SK-N-SH (cell line): ENCODE measurements around the gene FAM219B. TPM values are rescaled to one million over a fixed set of nuclear protein-coding genes. Genes with fewer than 3 reads are reported as not detected.

ENCODE experiments used
- CTCF ChIA-PET: fragments of 300-600, 350-600 bp; formaldehyde crosslinking; extraction: SDS; loops from one replicate; lab custom pipeline; 2021; lab: Yijun Ruan, JAX
- POLR2A ChIA-PET: fragments of 350-600 bp; sonication (Branson Sonifier 250); formaldehyde crosslinking; extraction: SDS; loops from one replicate; lab custom pipeline; 2020; ENCODE audit warnings: antibody characterized with exemption, inconsistent platforms; lab: Yijun Ruan, JAX
- DNase-seq: peaks from one replicate; pipeline ENCODE4 v3.0.0; 2012
- H2AFZ ChIP-seq: fragments of 200-600 bp; sonication (generic); 2 replicates; pipeline ENCODE4 v1.8.1; 2016; ENCODE audit warnings: antibody characterized with exemption, mild to moderate bottlenecking, low read depth
- H3F3A ChIP-seq: fragments of 200-600 bp; sonication (generic); replicated peaks from 2 replicates; pipeline ENCODE3; 2016; ENCODE audit warnings: antibody characterized with exemption, mild to moderate bottlenecking; ENCODE audit not compliant: insufficient read depth
- H3K27ac ChIP-seq, 2 experiments: fragments of 200-500 bp in 1 of 2; fragments of 200-600 bp in 1 of 2; sonication (Bioruptor generic) in 1 of 2; sonication (generic), shearing (Covaris generic) in 1 of 2; 2 replicates each; pipeline versions ENCODE4 v1.5.1 to v1.6.1; 2014 to 2016; ENCODE audit warnings: low read depth in 2 of 2, inconsistent platforms in 1 of 2, low read length in 1 of 2, mild to moderate bottlenecking in 1 of 2, mixed read lengths in 1 of 2
- H3K27me3 ChIP-seq: fragments of 200-600 bp; sonication (generic), shearing (Covaris generic); 2 replicates; pipeline ENCODE4 v1.6.1; 2016; ENCODE audit warnings: mixed run types; ENCODE audit not compliant: insufficient read depth
- H3K36me3 ChIP-seq, 2 experiments: fragments of 200-500 bp in 1 of 2; fragments of 200-600 bp in 1 of 2; sonication (Bioruptor generic) in 1 of 2; sonication (generic) in 1 of 2; replicated peaks in 1 of 2; 2 replicates each; pipeline versions ENCODE3 to v1.5.1; 2014 to 2016; ENCODE audit warnings: low read length in 1 of 2, mild to moderate bottlenecking in 1 of 2; ENCODE audit not compliant: insufficient read depth in 2 of 2, control insufficient read depth in 1 of 2
- H3K4me1 ChIP-seq, 2 experiments: fragments of 200-500 bp in 1 of 2; fragments of 200-600 bp in 1 of 2; sonication (Bioruptor generic) in 1 of 2; sonication (generic), shearing (Covaris generic) in 1 of 2; 2 replicates each; pipeline versions ENCODE4 v1.5.1 to v1.6.1; 2014 to 2016; ENCODE audit warnings: low read depth in 1 of 2, low read length in 1 of 2, mixed run types in 1 of 2; ENCODE audit not compliant: insufficient read depth in 2 of 2, control insufficient read depth in 1 of 2
- H3K4me2 ChIP-seq: fragments of 200-600 bp; sonication (generic), shearing (Covaris generic); 2 replicates; pipeline ENCODE4 v1.6.1; 2017; ENCODE audit warnings: mixed run types
- H3K4me3 ChIP-seq, 2 experiments: fragments of 200-500 bp in 1 of 2; fragments of 200-600 bp in 1 of 2; sonication (Bioruptor generic) in 1 of 2; sonication (generic), shearing (Covaris generic) in 1 of 2; 2 replicates each; pipeline versions ENCODE4 v1.5.1 to v1.8.1; 2014 to 2016; ENCODE audit warnings: low read depth in 2 of 2, inconsistent platforms in 1 of 2, low read length in 1 of 2, mild to moderate bottlenecking in 1 of 2, mixed read lengths in 1 of 2, moderate library complexity in 1 of 2
- H3K79me2 ChIP-seq: fragments of 200-600 bp; sonication (generic); 2 replicates; pipeline ENCODE4 v1.8.1; 2017; ENCODE audit warnings: mild to moderate bottlenecking; ENCODE audit not compliant: insufficient read depth
- H3K9ac ChIP-seq: fragments of 200-600 bp; sonication (generic); 2 replicates; pipeline ENCODE4 v1.6.1; 2017; ENCODE audit warnings: mixed run types
- H3K9me2 ChIP-seq: fragments of 200-600 bp; sonication (generic); 2 replicates; pipeline ENCODE4 v1.6.1; 2017; ENCODE audit warnings: mixed run types
- H3K9me3 ChIP-seq: fragments of 200-600 bp; sonication (generic); 2 replicates; pipeline ENCODE4 v1.6.1; 2017; ENCODE audit warnings: mixed run types, mild to moderate bottlenecking, moderate library complexity
- H4K20me1 ChIP-seq: fragments of 200-600 bp; sonication (generic); 2 replicates; pipeline ENCODE4 v1.6.1; 2017; ENCODE audit warnings: mild to moderate bottlenecking, mixed run types; ENCODE audit not compliant: insufficient read depth
- CHD2 ChIP-seq: fragments of 150-350 bp; IDR thresholded peaks from 2 replicates; pipeline ENCODE4 v1.6.1; 2018; ENCODE audit warnings: low read length; ENCODE audit not compliant: partially characterized antibody
- ELF1 ChIP-seq: IDR thresholded peaks from 2 replicates; pipeline ENCODE4 v1.4.0; 2012
- EP300 ChIP-seq, 2 experiments: IDR thresholded peaks; 2 replicates each; pipeline versions ENCODE4 v1.4.0 to v1.6.1; 2012; ENCODE audit warnings: borderline replicate concordance in 1 of 2, low read depth in 1 of 2, low read length in 1 of 2
- EZH2phosphoT487 ChIP-seq: fragments of 200-600 bp; sonication (generic); IDR thresholded peaks from 2 replicates; pipeline ENCODE4 v1.6.1; 2017; ENCODE audit warnings: low read depth, mixed run types, mild to moderate bottlenecking, antibody characterized with exemption, moderate library complexity, borderline replicate concordance
- FOSL2 ChIP-seq: IDR thresholded peaks from 2 replicates; pipeline ENCODE4 v1.4.0; 2012; ENCODE audit warnings: low read depth, mild to moderate bottlenecking, moderate library complexity, borderline replicate concordance
- FOXJ3 ChIP-seq: sonication (generic); formaldehyde crosslinking; IDR thresholded peaks from 2 replicates; pipeline ENCODE4 v1.5.1; 2020; ENCODE audit warnings: mild to moderate bottlenecking, missing genetic modification reagents
- JUND ChIP-seq: IDR thresholded peaks from 2 replicates; pipeline ENCODE4 v1.4.0; 2012
- MXI1 ChIP-seq: IDR thresholded peaks from 2 replicates; pipeline ENCODE4 v1.6.1; 2012; ENCODE audit warnings: mild to moderate bottlenecking, low read depth, low read length, improper control_type of control experiment
- RCOR1 ChIP-seq: fragments of 150-350 bp; IDR thresholded peaks from 2 replicates; pipeline ENCODE4 v1.6.1; 2017; ENCODE audit warnings: antibody characterized with exemption, low read length
- RXRA ChIP-seq: IDR thresholded peaks from 2 replicates; pipeline ENCODE4 v1.4.0; 2012; ENCODE audit warnings: low read depth, mild to moderate bottlenecking, borderline replicate concordance
- WGBS: methylation state at CpG from one replicate; pipeline ENCODE4 v1.1.6; 2017; ENCODE audit warnings: low lambda C conversion rate; 5-methylcytosine and 5-hydroxymethylcytosine counted together
- polyA plus RNA-seq, 3 experiments: library from polyadenylated mRNA; depleted of rRNA; stranded (reverse); fragments of >200 nt; gene quantifications; 2 replicates each; pipeline ENCODE4 v1.2.3, GENCODE V29; 2012
- TF ChIP-seq, protein P1 (sequence below): fragments of 150-350 bp; IDR thresholded peaks from 2 replicates; pipeline ENCODE4 v1.6.1; 2017; ENCODE audit warnings: antibody characterized with exemption, low read length, low read depth, borderline replicate concordance
- TF ChIP-seq, protein P2 (sequence below): fragments of 150-350 bp; IDR thresholded peaks from 2 replicates; pipeline ENCODE4 v1.6.1; 2016; ENCODE audit warnings: mild to moderate bottlenecking, low read depth, low read length
- TF ChIP-seq, protein P3 (sequence below): IDR thresholded peaks from 2 replicates; pipeline ENCODE4 v1.4.0; 2012; ENCODE audit warnings: low read depth, borderline replicate concordance
- TF ChIP-seq, protein P4 (sequence below): IDR thresholded peaks from 2 replicates; pipeline ENCODE4 v1.4.0; 2012; ENCODE audit warnings: low read depth, borderline replicate concordance
- TF ChIP-seq, protein P5 (sequence below): IDR thresholded peaks from 2 replicates; pipeline ENCODE4 v1.6.1; 2012; ENCODE audit warnings: mild to moderate bottlenecking, low read depth, low read length, moderate library complexity
- TF ChIP-seq, protein P6 (sequence below): IDR thresholded peaks from 2 replicates; pipeline ENCODE4; 2012
- TF ChIP-seq, protein P7 (sequence below): IDR thresholded peaks from 2 replicates; pipeline ENCODE4 v1.4.0; 2012; ENCODE audit warnings: low read depth

FAM219B gene
- polyA plus RNA-seq, 1 of the 3 experiments (the other 2 are of a cell fraction): 53.0 TPM

DNA sequence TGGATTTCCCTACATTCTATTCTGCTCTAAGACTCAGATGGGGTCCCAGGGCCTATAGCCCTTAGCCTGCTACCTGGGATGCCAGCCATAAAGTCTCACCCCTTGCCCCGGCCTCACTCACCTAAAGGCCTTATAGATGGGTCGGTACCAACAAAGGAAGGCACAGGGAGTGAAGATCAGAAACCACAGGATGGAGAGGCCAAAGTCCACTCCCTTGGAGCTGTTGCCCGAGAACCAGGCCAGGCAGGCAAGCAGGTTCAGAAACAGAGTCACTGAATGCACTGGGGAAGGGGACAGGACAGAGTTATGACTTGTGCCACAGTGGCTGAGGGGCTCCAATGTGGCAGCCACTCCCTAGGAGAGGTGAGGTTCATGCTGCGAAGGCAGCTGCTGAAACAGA is 56.3 kb downstream of the FAM219B start:
- H3K36me3 ChIP-seq: peaks cover 0 to 61% of the 10 kb centered on the region in 2 experiments
- no peak overlapping the region for H2AFZ ChIP-seq
- no peak overlapping the region for H3K9ac ChIP-seq
- 96% methylated on average over 3 of the region's 4 CpGs for WGBS
- no peaks in the 10 kb centered on the region for H3K9me3 ChIP-seq
- no peak overlapping the region for H3K4me2 ChIP-seq
- TF ChIP-seq FOSL2 (no peak), EP300 (IDR thresholded peaks at IDR 0.05; ENCODE audit: borderline replicate concordance in 1 of 2, low read depth in 1 of 2, low read length in 1 of 2) (no peak), MXI1 (no peak), RXRA (no peak), FOXJ3 (CRISPR knock-in tag) (no peak), EZH2phosphoT487 (no peak), JUND (no peak), ELF1 (no peak), CHD2 (no peak), RCOR1 (no peak)
- TF ChIP-seq, protein P1, sequence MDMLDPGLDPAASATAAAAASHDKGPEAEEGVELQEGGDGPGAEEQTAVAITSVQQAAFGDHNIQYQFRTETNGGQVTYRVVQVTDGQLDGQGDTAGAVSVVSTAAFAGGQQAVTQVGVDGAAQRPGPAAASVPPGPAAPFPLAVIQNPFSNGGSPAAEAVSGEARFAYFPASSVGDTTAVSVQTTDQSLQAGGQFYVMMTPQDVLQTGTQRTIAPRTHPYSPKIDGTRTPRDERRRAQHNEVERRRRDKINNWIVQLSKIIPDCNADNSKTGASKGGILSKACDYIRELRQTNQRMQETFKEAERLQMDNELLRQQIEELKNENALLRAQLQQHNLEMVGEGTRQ: no peak
- TF ChIP-seq, protein P2, sequence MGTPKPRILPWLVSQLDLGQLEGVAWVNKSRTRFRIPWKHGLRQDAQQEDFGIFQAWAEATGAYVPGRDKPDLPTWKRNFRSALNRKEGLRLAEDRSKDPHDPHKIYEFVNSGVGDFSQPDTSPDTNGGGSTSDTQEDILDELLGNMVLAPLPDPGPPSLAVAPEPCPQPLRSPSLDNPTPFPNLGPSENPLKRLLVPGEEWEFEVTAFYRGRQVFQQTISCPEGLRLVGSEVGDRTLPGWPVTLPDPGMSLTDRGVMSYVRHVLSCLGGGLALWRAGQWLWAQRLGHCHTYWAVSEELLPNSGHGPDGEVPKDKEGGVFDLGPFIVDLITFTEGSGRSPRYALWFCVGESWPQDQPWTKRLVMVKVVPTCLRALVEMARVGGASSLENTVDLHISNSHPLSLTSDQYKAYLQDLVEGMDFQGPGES: no peak
- TF ChIP-seq, protein P3, sequence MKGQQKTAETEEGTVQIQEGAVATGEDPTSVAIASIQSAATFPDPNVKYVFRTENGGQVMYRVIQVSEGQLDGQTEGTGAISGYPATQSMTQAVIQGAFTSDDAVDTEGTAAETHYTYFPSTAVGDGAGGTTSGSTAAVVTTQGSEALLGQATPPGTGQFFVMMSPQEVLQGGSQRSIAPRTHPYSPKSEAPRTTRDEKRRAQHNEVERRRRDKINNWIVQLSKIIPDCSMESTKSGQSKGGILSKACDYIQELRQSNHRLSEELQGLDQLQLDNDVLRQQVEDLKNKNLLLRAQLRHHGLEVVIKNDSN: no peak
- TF ChIP-seq, protein P4, sequence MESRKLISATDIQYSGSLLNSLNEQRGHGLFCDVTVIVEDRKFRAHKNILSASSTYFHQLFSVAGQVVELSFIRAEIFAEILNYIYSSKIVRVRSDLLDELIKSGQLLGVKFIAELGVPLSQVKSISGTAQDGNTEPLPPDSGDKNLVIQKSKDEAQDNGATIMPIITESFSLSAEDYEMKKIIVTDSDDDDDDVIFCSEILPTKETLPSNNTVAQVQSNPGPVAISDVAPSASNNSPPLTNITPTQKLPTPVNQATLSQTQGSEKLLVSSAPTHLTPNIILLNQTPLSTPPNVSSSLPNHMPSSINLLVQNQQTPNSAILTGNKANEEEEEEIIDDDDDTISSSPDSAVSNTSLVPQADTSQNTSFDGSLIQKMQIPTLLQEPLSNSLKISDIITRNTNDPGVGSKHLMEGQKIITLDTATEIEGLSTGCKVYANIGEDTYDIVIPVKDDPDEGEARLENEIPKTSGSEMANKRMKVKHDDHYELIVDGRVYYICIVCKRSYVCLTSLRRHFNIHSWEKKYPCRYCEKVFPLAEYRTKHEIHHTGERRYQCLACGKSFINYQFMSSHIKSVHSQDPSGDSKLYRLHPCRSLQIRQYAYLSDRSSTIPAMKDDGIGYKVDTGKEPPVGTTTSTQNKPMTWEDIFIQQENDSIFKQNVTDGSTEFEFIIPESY: no peak
- TF ChIP-seq, protein P5, sequence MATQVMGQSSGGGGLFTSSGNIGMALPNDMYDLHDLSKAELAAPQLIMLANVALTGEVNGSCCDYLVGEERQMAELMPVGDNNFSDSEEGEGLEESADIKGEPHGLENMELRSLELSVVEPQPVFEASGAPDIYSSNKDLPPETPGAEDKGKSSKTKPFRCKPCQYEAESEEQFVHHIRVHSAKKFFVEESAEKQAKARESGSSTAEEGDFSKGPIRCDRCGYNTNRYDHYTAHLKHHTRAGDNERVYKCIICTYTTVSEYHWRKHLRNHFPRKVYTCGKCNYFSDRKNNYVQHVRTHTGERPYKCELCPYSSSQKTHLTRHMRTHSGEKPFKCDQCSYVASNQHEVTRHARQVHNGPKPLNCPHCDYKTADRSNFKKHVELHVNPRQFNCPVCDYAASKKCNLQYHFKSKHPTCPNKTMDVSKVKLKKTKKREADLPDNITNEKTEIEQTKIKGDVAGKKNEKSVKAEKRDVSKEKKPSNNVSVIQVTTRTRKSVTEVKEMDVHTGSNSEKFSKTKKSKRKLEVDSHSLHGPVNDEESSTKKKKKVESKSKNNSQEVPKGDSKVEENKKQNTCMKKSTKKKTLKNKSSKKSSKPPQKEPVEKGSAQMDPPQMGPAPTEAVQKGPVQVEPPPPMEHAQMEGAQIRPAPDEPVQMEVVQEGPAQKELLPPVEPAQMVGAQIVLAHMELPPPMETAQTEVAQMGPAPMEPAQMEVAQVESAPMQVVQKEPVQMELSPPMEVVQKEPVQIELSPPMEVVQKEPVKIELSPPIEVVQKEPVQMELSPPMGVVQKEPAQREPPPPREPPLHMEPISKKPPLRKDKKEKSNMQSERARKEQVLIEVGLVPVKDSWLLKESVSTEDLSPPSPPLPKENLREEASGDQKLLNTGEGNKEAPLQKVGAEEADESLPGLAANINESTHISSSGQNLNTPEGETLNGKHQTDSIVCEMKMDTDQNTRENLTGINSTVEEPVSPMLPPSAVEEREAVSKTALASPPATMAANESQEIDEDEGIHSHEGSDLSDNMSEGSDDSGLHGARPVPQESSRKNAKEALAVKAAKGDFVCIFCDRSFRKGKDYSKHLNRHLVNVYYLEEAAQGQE: no peak
- TF ChIP-seq, protein P6, sequence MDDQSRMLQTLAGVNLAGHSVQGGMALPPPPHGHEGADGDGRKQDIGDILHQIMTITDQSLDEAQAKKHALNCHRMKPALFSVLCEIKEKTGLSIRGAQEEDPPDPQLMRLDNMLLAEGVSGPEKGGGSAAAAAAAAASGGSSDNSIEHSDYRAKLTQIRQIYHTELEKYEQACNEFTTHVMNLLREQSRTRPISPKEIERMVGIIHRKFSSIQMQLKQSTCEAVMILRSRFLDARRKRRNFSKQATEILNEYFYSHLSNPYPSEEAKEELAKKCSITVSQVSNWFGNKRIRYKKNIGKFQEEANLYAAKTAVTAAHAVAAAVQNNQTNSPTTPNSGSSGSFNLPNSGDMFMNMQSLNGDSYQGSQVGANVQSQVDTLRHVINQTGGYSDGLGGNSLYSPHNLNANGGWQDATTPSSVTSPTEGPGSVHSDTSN: no peak
- TF ChIP-seq, protein P7, sequence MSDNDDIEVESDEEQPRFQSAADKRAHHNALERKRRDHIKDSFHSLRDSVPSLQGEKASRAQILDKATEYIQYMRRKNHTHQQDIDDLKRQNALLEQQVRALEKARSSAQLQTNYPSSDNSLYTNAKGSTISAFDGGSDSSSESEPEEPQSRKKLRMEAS: no peak
- TF ChIP-seq, all 33 proteins: peak for 0
- DNase-seq: no peak
- peaks cover 3% of the 10 kb centered on the region; the same call in 1 of the 2 replicates for H3K79me2 ChIP-seq
- no peaks in the 10 kb centered on the region for H3K27me3 ChIP-seq
- no peaks in the 10 kb centered on the region for H3F3A ChIP-seq
- no peak overlapping the region for H3K27ac ChIP-seq
- ChIA-PET CTCF (interaction anchor here (1.0 kb wide), 1 partner anchor 52 kb away, joined by 3 read pairs; no protein-coding TSS in a partner anchor), POLR2A (no interaction called here)
- H3K9me2 ChIP-seq: no peaks in the 10 kb centered on the region
- no peaks in the 10 kb centered on the region for H3K4me1 ChIP-seq
- H3K4me3 ChIP-seq: no peak overlapping the region
- no peaks in the 10 kb centered on the region for H4K20me1 ChIP-seq
